Mesendoderm (in vitro differentiated cells): ENCODE results near the gene IL17C.

Experiments
- DNase-seq: peaks from one replicate; pipeline ENCODE4 v3.0.0; 2013
- H2AK5ac ChIP-seq: 2 replicates; pipeline ENCODE4 v1.6.1; 2013; ENCODE audit warnings: low read length, inconsistent platforms
- H2BK120ac ChIP-seq: 2 replicates; pipeline ENCODE4 v1.6.1; 2013; ENCODE audit warnings: low read depth, mild to moderate bottlenecking, low read length, moderate library complexity, mixed read lengths
- H2BK15ac ChIP-seq: replicated peaks from 2 replicates; pipeline ENCODE4 v1.6.1; 2013; ENCODE audit warnings: low read depth, mild to moderate bottlenecking, moderate library complexity
- H2BK5ac ChIP-seq: 2 replicates; pipeline ENCODE4 v1.6.1; 2013; ENCODE audit warnings: low read length, inconsistent platforms
- H3K18ac ChIP-seq: 2 replicates; pipeline ENCODE4 v1.6.1; 2013; ENCODE audit warnings: mild to moderate bottlenecking, low read length, mixed read lengths
- H3K23ac ChIP-seq: one replicate; pipeline ENCODE4 v1.6.1; 2013; ENCODE audit warnings: low read length
- H3K27ac ChIP-seq: 2 replicates; pipeline ENCODE4 v1.5.1; 2013; ENCODE audit warnings: low read depth, mild to moderate bottlenecking, inconsistent platforms, low read length, moderate library complexity
- H3K27me3 ChIP-seq: 2 replicates; pipeline ENCODE4 v1.6.1; 2013; ENCODE audit warnings: low read length, control low read depth, mild to moderate bottlenecking, inconsistent platforms; ENCODE audit not compliant: insufficient read depth, poor library complexity
- H3K36me3 ChIP-seq: 2 replicates; pipeline ENCODE4 v1.6.1; 2013; ENCODE audit warnings: low read length, inconsistent platforms; ENCODE audit not compliant: control insufficient read depth, insufficient read depth
- H3K4ac ChIP-seq: one replicate; pipeline ENCODE4 v1.6.1; 2013; ENCODE audit warnings: low read depth, mild to moderate bottlenecking, low read length, moderate library complexity
- H3K4me1 ChIP-seq: 2 replicates; pipeline ENCODE4 v1.6.1; 2013; ENCODE audit warnings: low read depth, low read length, inconsistent platforms; ENCODE audit not compliant: control insufficient read depth
- H3K4me2 ChIP-seq: 2 replicates; pipeline ENCODE4 v1.6.1; 2013; ENCODE audit warnings: low read length
- H3K4me3 ChIP-seq: 2 replicates; pipeline ENCODE4 v1.5.1; 2013; ENCODE audit warnings: mild to moderate bottlenecking, low read length
- H3K56ac ChIP-seq: one replicate; pipeline ENCODE4 v1.6.1; 2013; ENCODE audit warnings: low read length
- H3K79me1 ChIP-seq: 2 replicates; pipeline ENCODE4 v1.6.1; 2013; ENCODE audit warnings: low read length, inconsistent platforms
- H3K79me2 ChIP-seq: 2 replicates; pipeline ENCODE4 v1.6.1; 2013; ENCODE audit warnings: mild to moderate bottlenecking, low read length; ENCODE audit not compliant: control insufficient read depth, insufficient read depth
- H3K9ac ChIP-seq: 2 replicates; pipeline ENCODE4 v1.6.1; 2013; ENCODE audit warnings: low read length, inconsistent platforms
- H4K5ac ChIP-seq: one replicate; pipeline ENCODE4 v1.6.1; 2013; ENCODE audit warnings: low read length
- H4K8ac ChIP-seq: one replicate; pipeline ENCODE4 v1.6.1; 2013; ENCODE audit warnings: low read depth, mild to moderate bottlenecking, control low read depth, low read length, moderate library complexity
- WGBS: extraction: QIAGEN DNeasy Blood & Tissue Kit; methylation state at CpG from one replicate; pipeline ENCODE4 v1.1.7; 2013; ENCODE audit warnings: low lambda C conversion rate, missing lambda C conversion rate; ENCODE audit not compliant: insufficient coverage; ENCODE audit errors: extremely low coverage; 5-methylcytosine and 5-hydroxymethylcytosine counted together

Gene IL17C

DNA sequence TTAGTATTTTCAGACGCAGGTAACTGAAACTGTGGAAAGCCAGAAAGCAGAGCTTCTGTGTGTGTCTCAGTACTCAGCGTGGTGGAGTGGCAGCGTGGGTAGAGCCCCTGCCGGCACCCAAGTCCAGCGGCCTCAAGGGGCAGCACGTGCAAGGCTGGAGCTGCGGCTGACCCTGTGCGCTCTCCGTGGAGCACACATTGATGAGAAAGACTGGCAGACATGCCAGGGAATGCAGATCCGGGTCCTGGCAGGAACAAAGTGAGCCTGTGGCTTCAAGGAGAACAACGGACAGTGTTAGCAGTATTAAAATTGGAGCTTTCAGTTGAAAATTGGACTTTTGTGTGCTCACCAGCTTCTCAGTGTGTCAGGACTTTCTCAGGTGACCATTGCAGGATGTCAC lies 44.9 kb upstream of the IL17C start:
- DNase-seq = no peak
- Histone ChIP-seq H4K8ac (no peak overlapping the region), H2BK120ac (no peak overlapping the region), H2BK5ac (no peak overlapping the region), H3K56ac (no peak overlapping the region), H3K4me3 (no peak overlapping the region), H3K79me1 (peaks cover 5% of the 10 kb centered on the region), H3K23ac (no peak overlapping the region), H2AK5ac (no peak overlapping the region), H3K27ac (no peak overlapping the region), H3K79me2 (no peaks in the 10 kb centered on the region), H3K9ac (no peak overlapping the region), H2BK15ac (no peak overlapping the region), H3K18ac (no peak overlapping the region), H3K4me1 (no peaks in the 10 kb centered on the region), H3K27me3 (no peaks in the 10 kb centered on the region), H4K5ac (no peak overlapping the region), H3K4me2 (no peak overlapping the region), H3K36me3 (peaks cover 6% of the 10 kb centered on the region), H3K4ac (no peak overlapping the region)
- no CpG with 5 or more reads among the region's 11 CpGs for WGBS

DNA sequence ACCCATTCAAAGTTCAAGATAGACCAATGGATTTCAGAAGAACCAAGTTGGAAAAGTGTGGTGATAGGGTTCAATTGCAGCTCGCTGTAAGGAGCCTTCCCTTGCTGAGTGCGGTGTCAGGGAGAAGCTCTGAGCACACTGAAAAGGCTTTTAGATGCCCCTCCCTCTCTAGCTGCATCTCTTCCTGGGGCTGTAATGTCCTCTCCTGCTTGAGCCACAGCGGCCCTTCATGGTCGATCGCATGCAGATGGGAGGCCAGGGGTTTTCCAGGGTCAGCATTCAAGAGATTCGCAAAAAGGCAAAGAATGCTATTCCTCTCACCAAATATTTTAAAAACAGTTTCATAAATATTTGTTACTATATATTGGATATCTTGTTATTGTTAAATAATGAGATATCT lies 44.5 kb upstream of the IL17C start:
- no peak overlapping the region for H2AK5ac ChIP-seq
- no peaks in the 10 kb centered on the region for H3K4me1 ChIP-seq
- H3K27ac ChIP-seq = no peak overlapping the region
- no peak overlapping the region for H3K56ac ChIP-seq
- no peak overlapping the region for H3K18ac ChIP-seq
- no peaks in the 10 kb centered on the region for H3K79me2 ChIP-seq
- no peak overlapping the region for H3K9ac ChIP-seq
- no peak overlapping the region for H3K23ac ChIP-seq
- no peak overlapping the region for H4K5ac ChIP-seq
- WGBS = no CpG with 5 or more reads among the region's 6 CpGs
- no peak overlapping the region for H2BK5ac ChIP-seq
- H3K4ac ChIP-seq = no peak overlapping the region
- H3K36me3 ChIP-seq = peaks cover 6% of the 10 kb centered on the region
- DNase-seq = no peak
- no peak overlapping the region for H3K4me3 ChIP-seq
- peaks cover 5% of the 10 kb centered on the region for H3K79me1 ChIP-seq
- no peaks in the 10 kb centered on the region for H3K27me3 ChIP-seq
- no peak overlapping the region for H2BK15ac ChIP-seq
- no peak overlapping the region for H2BK120ac ChIP-seq
- no peak overlapping the region for H3K4me2 ChIP-seq
- H4K8ac ChIP-seq = no peak overlapping the region

DNA sequence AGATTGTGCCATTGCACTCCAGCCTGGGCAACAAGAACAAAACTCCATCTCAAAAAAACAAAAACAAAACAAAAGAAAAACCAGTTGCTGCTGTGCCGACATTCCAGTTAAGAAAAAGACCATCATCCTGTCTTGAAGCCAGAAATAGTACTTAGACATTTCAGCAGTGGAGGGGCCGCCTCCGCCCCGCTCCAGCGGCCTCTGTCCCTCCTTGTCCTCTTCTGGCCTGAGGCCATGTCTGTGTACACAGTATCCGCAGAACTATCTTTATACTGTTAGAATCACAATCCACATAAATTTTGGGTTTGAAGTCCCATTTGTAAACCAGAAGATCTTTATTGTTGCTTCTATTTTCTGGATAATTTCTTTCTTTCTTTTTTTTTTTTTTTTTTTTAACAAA lies 43.3 kb upstream of the IL17C start:
- Histone ChIP-seq H3K9ac (no peak overlapping the region), H3K4me1 (no peaks in the 10 kb centered on the region), H3K79me1 (peaks cover 5% of the 10 kb centered on the region), H3K4me2 (no peak overlapping the region), H2BK120ac (no peak overlapping the region), H3K4me3 (no peak overlapping the region), H3K27me3 (no peaks in the 10 kb centered on the region), H3K4ac (no peak overlapping the region), H3K36me3 (peaks cover 5% of the 10 kb centered on the region), H4K8ac (no peak overlapping the region), H4K5ac (no peak overlapping the region), H3K23ac (no peak overlapping the region), H3K18ac (no peak overlapping the region), H3K79me2 (no peaks in the 10 kb centered on the region), H3K56ac (no peak overlapping the region), H2BK15ac (no peak overlapping the region), H2BK5ac (no peak overlapping the region), H2AK5ac (no peak overlapping the region), H3K27ac (no peak overlapping the region)
- no peak for DNase-seq
- no CpG with 5 or more reads among the region's 6 CpGs for WGBS

DNA sequence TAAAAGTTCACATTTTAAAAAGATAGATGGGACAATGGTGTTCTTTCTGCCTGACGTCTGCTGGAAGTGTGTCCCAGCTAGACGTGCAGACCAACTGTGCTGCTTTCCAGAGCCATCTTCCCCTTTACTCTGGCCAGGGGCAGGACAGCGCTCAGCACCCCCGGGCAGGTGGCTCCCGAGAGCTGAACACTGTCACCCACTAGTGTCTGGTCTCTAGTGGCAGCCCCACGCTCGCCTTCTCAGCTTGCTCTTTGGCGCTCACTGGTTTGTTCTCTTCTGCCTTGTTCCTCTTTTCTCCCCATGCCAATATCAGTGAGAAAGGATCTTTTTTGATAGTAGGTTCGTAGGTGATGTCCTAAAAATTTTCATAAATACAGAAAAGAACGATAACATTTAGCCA lies 42.5 kb upstream of the IL17C start:
- no peak overlapping the region for H3K9ac ChIP-seq
- no peak overlapping the region for H3K4me2 ChIP-seq
- H3K36me3 ChIP-seq = peaks cover 7% of the 10 kb centered on the region
- no peak overlapping the region for H3K23ac ChIP-seq
- no peak overlapping the region for H2BK15ac ChIP-seq
- H3K79me1 ChIP-seq = peaks cover 5% of the 10 kb centered on the region
- no peak overlapping the region for H3K18ac ChIP-seq
- no peak overlapping the region for H3K4me3 ChIP-seq
- no peak overlapping the region for H4K8ac ChIP-seq
- H3K27me3 ChIP-seq = no peaks in the 10 kb centered on the region
- no CpG with 5 or more reads among the region's 10 CpGs for WGBS
- DNase-seq = no peak
- no peak overlapping the region for H3K56ac ChIP-seq
- no peak overlapping the region for H2AK5ac ChIP-seq
- no peak overlapping the region for H2BK5ac ChIP-seq
- H3K79me2 ChIP-seq = no peaks in the 10 kb centered on the region
- H3K4ac ChIP-seq = no peak overlapping the region
- no peak overlapping the region for H2BK120ac ChIP-seq
- no peaks in the 10 kb centered on the region for H3K4me1 ChIP-seq
- H4K5ac ChIP-seq = no peak overlapping the region
- H3K27ac ChIP-seq = no peak overlapping the region

DNA sequence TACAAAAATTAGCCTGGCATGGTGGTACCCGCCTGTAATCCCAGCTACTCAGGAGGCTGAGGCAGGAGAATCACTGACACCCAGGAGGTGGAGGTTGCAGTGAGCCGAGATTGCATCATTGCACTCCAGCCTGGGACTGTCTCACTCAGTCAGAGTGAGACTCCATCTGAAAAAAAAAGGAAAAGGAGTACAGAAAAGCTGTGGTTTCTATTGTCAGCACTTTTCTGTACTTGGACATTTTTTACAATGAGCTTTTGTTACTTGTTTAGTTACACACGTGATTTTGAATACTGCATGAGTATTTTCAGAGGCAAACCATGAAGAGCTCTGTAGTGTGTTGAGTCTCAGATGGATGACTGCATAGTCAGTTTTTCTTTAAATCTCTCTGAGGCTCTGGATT lies 41.9 kb upstream of the IL17C start:
- peaks cover 7% of the 10 kb centered on the region for H3K36me3 ChIP-seq
- H2BK15ac ChIP-seq = no peak overlapping the region
- H4K8ac ChIP-seq = no peak overlapping the region
- no CpG with 5 or more reads among the region's 3 CpGs for WGBS
- no peak overlapping the region for H3K23ac ChIP-seq
- H3K18ac ChIP-seq = no peak overlapping the region
- no peaks in the 10 kb centered on the region for H3K27me3 ChIP-seq
- H3K9ac ChIP-seq = no peak overlapping the region
- no peaks in the 10 kb centered on the region for H3K79me2 ChIP-seq
- no peak for DNase-seq
- H3K4me3 ChIP-seq = no peak overlapping the region
- H3K56ac ChIP-seq = no peak overlapping the region
- H2AK5ac ChIP-seq = no peak overlapping the region
- H3K4ac ChIP-seq = no peak overlapping the region
- H2BK5ac ChIP-seq = no peak overlapping the region
- peaks cover 5% of the 10 kb centered on the region for H3K79me1 ChIP-seq
- no peak overlapping the region for H3K27ac ChIP-seq
- no peak overlapping the region for H4K5ac ChIP-seq
- no peak overlapping the region for H3K4me2 ChIP-seq
- no peaks in the 10 kb centered on the region for H3K4me1 ChIP-seq
- H2BK120ac ChIP-seq = no peak overlapping the region

DNA sequence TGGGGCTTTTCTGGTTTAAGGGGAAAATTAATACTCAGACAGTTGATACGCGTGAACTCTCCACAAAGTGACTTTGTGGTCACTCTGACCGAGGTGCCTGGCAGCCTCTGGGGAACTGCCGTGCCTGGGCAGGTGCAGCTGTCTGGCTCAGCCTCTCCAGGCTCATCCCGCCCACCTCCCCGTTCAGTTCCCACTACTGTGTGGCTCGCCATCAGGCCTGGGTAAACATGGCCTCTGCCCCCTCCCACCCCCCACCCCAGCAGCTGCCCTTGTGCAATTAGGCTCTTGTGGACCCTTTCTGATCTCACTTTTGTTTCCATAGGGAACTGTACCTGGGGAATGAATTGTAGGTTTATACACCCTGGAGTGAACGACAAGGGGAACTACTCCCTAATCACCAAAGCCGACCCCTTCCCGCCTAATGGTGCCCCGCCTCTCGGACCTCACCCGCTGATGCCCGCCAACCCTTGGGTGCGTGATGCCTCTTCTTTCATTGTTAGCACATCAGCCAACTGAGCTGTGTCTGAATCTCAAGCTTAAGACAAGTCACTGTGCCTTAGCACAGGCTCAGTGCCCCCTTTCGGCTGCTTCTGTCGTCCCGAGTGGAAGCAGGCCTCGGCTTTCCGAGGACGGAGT lies 40.4 kb upstream of the IL17C start:
- Histone ChIP-seq H3K4ac (no peak overlapping the region), H4K5ac (no peak overlapping the region), H3K27me3 (no peaks in the 10 kb centered on the region), H2BK120ac (no peak overlapping the region), H3K79me2 (no peaks in the 10 kb centered on the region), H2AK5ac (no peak overlapping the region), H4K8ac (no peak overlapping the region), H2BK15ac (no peak overlapping the region), H3K18ac (no peak overlapping the region), H3K9ac (no peak overlapping the region), H3K23ac (no peak overlapping the region), H3K36me3 (peaks cover 10% of the 10 kb centered on the region), H3K56ac (no peak overlapping the region), H3K4me1 (no peaks in the 10 kb centered on the region), H3K27ac (no peak overlapping the region), H3K4me3 (no peak overlapping the region), H3K4me2 (no peak overlapping the region), H2BK5ac (no peak overlapping the region), H3K79me1 (peaks cover 5% of the 10 kb centered on the region)
- no peak for DNase-seq
- WGBS = no CpG with 5 or more reads among the region's 21 CpGs
